Testis (tissue), 2 donors: Measurements from ENCODE around the gene FCN3.

Experiments
- CTCF ChIP-seq, 3 experiments: fragments of 450-650 bp in 2 of 3; fragments of 200-600 bp in 1 of 3; sonication (generic) in 1 of 3; IDR thresholded peaks; one replicate each; pipeline ENCODE4 v1.5.1; 2016 to 2019; ENCODE audit warnings: antibody characterized with exemption in 3 of 3, mild to moderate bottlenecking in 2 of 3, moderate library complexity in 1 of 3
- POLR2A ChIP-seq: fragments of 450-650 bp; IDR thresholded peaks from one replicate; pipeline ENCODE4 v1.6.1; 2017; ENCODE audit warnings: antibody characterized with exemption, mild to moderate bottlenecking, moderate library complexity

DNA sequence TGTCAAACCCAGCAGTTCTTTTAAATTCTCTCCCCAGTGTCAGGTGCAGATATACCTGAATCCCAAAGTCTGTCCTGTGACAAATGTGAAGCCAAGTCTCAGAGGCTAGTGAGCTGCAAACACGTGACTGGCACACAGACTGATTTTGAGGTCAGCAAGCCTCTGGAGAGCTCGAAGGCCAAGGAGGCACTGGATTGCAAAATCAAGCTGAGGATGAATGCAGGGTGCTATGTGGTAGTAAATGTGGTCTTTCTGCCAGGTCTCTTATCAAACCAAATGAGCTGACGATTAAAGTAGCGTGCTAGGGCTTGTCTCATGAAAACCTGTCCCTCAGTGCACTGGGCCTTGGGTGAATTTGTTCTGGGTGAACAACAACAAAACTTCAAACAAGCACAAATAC, 38.4 kb upstream of the FCN3 start:
- TF ChIP-seq CTCF (IDR thresholded peaks at IDR 0.05) (no peak), POLR2A (no peak)
